OCI-LY3 (cell line): ENCODE data around the gene MYPN.

Source experiments
- H2AFZ ChIP-seq: fragments of 200-600, 300-600 bp; shearing (Covaris generic); 2 replicates; pipeline ENCODE4 v1.6.0; 2014; ENCODE audit warnings: antibody characterized with exemption, low read depth, low read length
- H3K27ac ChIP-seq: fragments of 200-600, 300-600 bp; sonication (generic); 2 replicates; pipeline ENCODE4 v1.5.1; 2014; ENCODE audit warnings: mild to moderate bottlenecking, low read length, moderate library complexity, mixed read lengths
- H3K27me3 ChIP-seq: fragments of 200-600, 300-600 bp; sonication (generic); 2 replicates; pipeline ENCODE4 v1.6.1; 2014; ENCODE audit warnings: low read depth, low read length, mixed read lengths
- H3K36me3 ChIP-seq: fragments of 200-600, 300-600 bp; sonication (generic); replicated peaks from 2 replicates; pipeline ENCODE3; 2014; ENCODE audit warnings: low read depth, low read length, mixed read lengths
- H3K4me1 ChIP-seq: fragments of 300-600, 200-600 bp; sonication (generic); 2 replicates; pipeline ENCODE4 v1.6.1; 2014; ENCODE audit warnings: low read length, mixed read lengths
- H3K4me2 ChIP-seq: fragments of 200-600, 300-600 bp; sonication (generic); 2 replicates; pipeline ENCODE4 v1.6.1; 2014; ENCODE audit warnings: low read length, mixed read lengths
- H3K4me3 ChIP-seq: fragments of 300-600, 200-600 bp; sonication (generic); 2 replicates; pipeline ENCODE4 v1.5.1; 2014; ENCODE audit warnings: antibody characterized with exemption, mild to moderate bottlenecking, low read length, moderate library complexity
- H3K79me2 ChIP-seq: fragments of 300-600, 200-600 bp; shearing (Covaris generic); 2 replicates; pipeline ENCODE4 v1.6.1; 2014; ENCODE audit warnings: mild to moderate bottlenecking, low read length, mixed read lengths
- H3K9ac ChIP-seq: fragments of 300-600, 200-600 bp; shearing (Covaris generic); 2 replicates; pipeline ENCODE4 v1.6.0; 2014; ENCODE audit warnings: mild to moderate bottlenecking, low read length, moderate library complexity
- H3K9me3 ChIP-seq: fragments of 200-600, 300-600 bp; shearing (Covaris generic); 2 replicates; pipeline ENCODE4 v1.6.1; 2014; ENCODE audit warnings: low read length, mixed read lengths; ENCODE audit not compliant: insufficient read depth
- H4K20me1 ChIP-seq: fragments of 200-600, 300-600 bp; sonication (generic); 2 replicates; pipeline ENCODE4 v1.6.1; 2016; ENCODE audit warnings: low read length, mixed read lengths; ENCODE audit not compliant: insufficient read depth
- CTCF ChIP-seq: fragments of 200-600, 300-600 bp; sonication (generic); IDR thresholded peaks from 2 replicates; pipeline ENCODE4 v1.5.1; 2014; ENCODE audit warnings: antibody characterized with exemption, low read length, low read depth
- EZH2phosphoT487 ChIP-seq: fragments of 200-600 bp; shearing (Covaris generic); IDR thresholded peaks from 2 replicates; pipeline ENCODE4 v1.6.1; 2018; ENCODE audit warnings: antibody characterized with exemption, mixed run types, low read depth

Gene MYPN

GRCh38 chr10:68077026-68077425 lies 32.3 kb upstream of the MYPN start:
- Histone ChIP-seq H3K4me3 (no peak overlapping the region), H3K27me3 (no peaks in the 10 kb centered on the region), H3K4me1 (peaks cover 19% of the 10 kb centered on the region), H3K9me3 (no peaks in the 10 kb centered on the region), H3K79me2 (peaks cover 25% of the 10 kb centered on the region), H2AFZ (no peak overlapping the region), H3K27ac (no peak overlapping the region), H3K4me2 (no peak overlapping the region), H3K9ac (no peak overlapping the region), H4K20me1 (no peaks in the 10 kb centered on the region), H3K36me3 (no peaks in the 10 kb centered on the region)
- TF ChIP-seq CTCF (no peak), EZH2phosphoT487 (no peak)

- H3K4me1 ChIP-seq = peaks cover 5% of the 10 kb centered on the region
- no peaks in the 10 kb centered on the region for H3K9me3 ChIP-seq
- peaks cover 2% of the 10 kb centered on the region for H3K79me2 ChIP-seq
- H2AFZ ChIP-seq = no peak overlapping the region
- no peak overlapping the region for H3K9ac ChIP-seq
- H3K4me2 ChIP-seq = no peak overlapping the region
- no peak overlapping the region for H3K27ac ChIP-seq
- H3K4me3 ChIP-seq = no peak overlapping the region
- H3K36me3 ChIP-seq = no peaks in the 10 kb centered on the region
- H4K20me1 ChIP-seq = no peaks in the 10 kb centered on the region
- TF ChIP-seq EZH2phosphoT487 = no peak
- no peak for TF ChIP-seq CTCF
- no peaks in the 10 kb centered on the region for H3K27me3 ChIP-seq
Observed at GRCh38 chr10:68079434-68079833, 29.9 kb upstream of the MYPN start.

- Histone ChIP-seq H3K4me1 (no peaks in the 10 kb centered on the region), H3K27me3 (no peaks in the 10 kb centered on the region), H3K36me3 (no peaks in the 10 kb centered on the region), H3K27ac (no peak overlapping the region), H3K9me3 (no peaks in the 10 kb centered on the region), H2AFZ (no peak overlapping the region), H3K79me2 (no peaks in the 10 kb centered on the region), H4K20me1 (no peaks in the 10 kb centered on the region), H3K9ac (no peak overlapping the region), H3K4me2 (no peak overlapping the region), H3K4me3 (no peak overlapping the region)
- TF ChIP-seq EZH2phosphoT487 (no peak), CTCF (no peak)
Observed at GRCh38 chr10:68080853-68081431, 28.3 kb upstream of the MYPN start.

- H3K9me3 ChIP-seq = no peaks in the 10 kb centered on the region
- H2AFZ ChIP-seq = no peak overlapping the region
- TF ChIP-seq EZH2phosphoT487 = no peak
- no peak for TF ChIP-seq CTCF
- no peaks in the 10 kb centered on the region for H3K4me1 ChIP-seq
- H3K4me2 ChIP-seq = no peak overlapping the region
- no peak overlapping the region for H3K9ac ChIP-seq
- no peak overlapping the region for H3K27ac ChIP-seq
- no peak overlapping the region for H3K4me3 ChIP-seq
- no peaks in the 10 kb centered on the region for H3K79me2 ChIP-seq
- no peaks in the 10 kb centered on the region for H4K20me1 ChIP-seq
- no peaks in the 10 kb centered on the region for H3K36me3 ChIP-seq
- H3K27me3 ChIP-seq = no peaks in the 10 kb centered on the region
Observed at GRCh38 chr10:68081916-68082315, 27.4 kb upstream of the MYPN start.
